ENCODE results near the gene FARS2. TPM values are rescaled to one million over a fixed set of nuclear protein-coding genes. Genes with fewer than 3 reads are reported as not detected.

FARS2 gene
- 31.1 TPM for total RNA-seq

DNA sequence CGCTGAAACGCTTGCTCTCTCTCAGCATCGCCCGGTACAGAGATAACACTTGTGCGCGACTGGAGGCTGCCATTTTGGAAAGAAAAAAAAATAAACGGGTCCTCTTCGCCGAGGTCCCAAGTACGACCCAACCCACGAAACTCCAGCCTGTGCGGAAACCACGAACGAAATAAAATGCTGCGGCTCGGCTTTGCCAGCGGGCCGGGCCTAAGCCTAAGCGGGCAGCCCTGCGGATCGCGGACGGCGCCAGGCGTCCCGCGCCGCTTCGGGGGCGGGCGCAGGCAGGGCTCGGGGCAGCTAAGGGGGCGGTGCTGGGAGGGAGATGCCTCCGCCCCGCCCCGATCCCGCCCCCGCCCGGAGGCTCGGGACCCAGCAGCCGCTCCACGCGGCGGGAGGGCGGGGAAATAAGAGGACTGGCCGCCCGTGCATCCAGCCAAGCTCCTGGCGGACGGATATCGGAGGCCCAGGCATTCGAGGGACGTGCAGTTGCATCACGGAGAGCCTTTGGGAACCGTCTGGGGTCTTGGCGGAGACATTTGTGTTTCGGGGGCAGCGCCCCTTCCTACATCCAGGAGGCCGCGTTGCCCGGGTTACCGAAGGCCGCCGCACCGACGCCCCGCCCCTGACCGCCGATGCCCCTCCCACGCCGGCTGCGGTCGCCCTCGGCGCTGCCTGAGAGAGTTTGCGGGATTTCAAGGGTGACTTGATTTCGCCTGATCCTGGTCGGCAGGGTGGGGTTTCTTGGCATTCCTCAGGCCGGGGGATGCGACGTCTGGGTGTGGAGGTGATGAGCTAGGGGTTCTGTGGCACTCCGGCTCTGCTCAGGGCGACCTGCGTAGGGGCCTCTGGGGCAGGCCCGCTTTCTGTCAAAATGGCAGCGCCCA, at the start of gene FARS2, which contains the start of gene LYRM4:
Gene FARS2, plus strand, starts transcription at position 853 of the 884 bp plus-strand sequence.
Gene LYRM4, minus strand, starts transcription at position 290 of the 884 bp plus-strand sequence. Its CDS starts 217 bp downstream, at position 73.

Other genes starting within 250 kb of the FARS2 start
- gene PPP1R3G, start 176.2 kb upstream of the FARS2 start, total RNA-seq: 3.7 TPM
- gene LYRM4, start 563 bp upstream of the FARS2 start, total RNA-seq: 9.9 TPM

Data from diencephalon (tissue), 1 donor.